ENCODE data around the gene SPTBN1. TPM values are rescaled to one million over a fixed set of nuclear protein-coding genes. Genes with fewer than 3 reads are reported as not detected.
"Not testable (repeated sequence)": the region's sequence is repeated elsewhere in the genome, so short reads cannot be mapped to it uniquely, and the experiment has no call there.

SPTBN1 gene
- total and polyA plus RNA-seq, 2 experiments from 2014 or later = 58.1 to 204 TPM

DNA sequence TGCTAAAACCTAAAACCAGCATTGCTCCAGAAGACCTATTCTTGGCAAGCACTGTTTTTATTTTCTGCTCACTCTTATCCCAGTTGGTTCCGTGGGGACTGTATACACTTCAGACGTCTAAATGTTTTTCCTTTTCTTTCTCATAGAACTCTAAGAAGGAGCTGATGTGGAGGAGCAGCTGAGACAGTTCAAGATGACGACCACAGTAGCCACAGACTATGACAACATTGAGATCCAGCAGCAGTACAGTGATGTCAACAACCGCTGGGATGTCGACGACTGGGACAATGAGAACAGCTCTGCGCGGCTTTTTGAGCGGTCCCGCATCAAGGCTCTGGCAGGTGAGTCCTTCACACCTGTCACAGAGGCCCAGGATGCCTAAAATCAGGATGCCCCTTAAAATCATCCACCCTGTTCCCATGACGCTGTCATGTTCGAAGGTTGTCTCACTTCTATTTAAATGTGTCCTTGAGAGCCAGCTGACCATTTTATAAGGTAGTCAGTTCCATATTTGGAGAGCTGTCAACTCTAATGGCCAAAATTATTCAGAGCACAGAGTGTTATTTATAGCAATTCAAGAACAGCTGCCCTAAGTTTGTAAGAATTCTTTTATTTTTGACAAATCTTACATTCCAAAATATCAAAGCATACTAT lies 70.2 kb downstream of the SPTBN1 start (continued):
- TF ChIP-seq, protein P1, sequence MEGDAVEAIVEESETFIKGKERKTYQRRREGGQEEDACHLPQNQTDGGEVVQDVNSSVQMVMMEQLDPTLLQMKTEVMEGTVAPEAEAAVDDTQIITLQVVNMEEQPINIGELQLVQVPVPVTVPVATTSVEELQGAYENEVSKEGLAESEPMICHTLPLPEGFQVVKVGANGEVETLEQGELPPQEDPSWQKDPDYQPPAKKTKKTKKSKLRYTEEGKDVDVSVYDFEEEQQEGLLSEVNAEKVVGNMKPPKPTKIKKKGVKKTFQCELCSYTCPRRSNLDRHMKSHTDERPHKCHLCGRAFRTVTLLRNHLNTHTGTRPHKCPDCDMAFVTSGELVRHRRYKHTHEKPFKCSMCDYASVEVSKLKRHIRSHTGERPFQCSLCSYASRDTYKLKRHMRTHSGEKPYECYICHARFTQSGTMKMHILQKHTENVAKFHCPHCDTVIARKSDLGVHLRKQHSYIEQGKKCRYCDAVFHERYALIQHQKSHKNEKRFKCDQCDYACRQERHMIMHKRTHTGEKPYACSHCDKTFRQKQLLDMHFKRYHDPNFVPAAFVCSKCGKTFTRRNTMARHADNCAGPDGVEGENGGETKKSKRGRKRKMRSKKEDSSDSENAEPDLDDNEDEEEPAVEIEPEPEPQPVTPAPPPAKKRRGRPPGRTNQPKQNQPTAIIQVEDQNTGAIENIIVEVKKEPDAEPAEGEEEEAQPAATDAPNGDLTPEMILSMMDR (conservative IDR thresholded peaks at IDR 0.05; ENCODE audit: low read depth in 2 of 2) = no peak
- TF ChIP-seq ZNF331 (CRISPR knock-in tag; IDR thresholded peaks at IDR 0.05; ENCODE audit: low read depth) (no peak), ZNF114 (CRISPR knock-in tag; IDR thresholded peaks at IDR 0.05) (no peak)

DNA sequence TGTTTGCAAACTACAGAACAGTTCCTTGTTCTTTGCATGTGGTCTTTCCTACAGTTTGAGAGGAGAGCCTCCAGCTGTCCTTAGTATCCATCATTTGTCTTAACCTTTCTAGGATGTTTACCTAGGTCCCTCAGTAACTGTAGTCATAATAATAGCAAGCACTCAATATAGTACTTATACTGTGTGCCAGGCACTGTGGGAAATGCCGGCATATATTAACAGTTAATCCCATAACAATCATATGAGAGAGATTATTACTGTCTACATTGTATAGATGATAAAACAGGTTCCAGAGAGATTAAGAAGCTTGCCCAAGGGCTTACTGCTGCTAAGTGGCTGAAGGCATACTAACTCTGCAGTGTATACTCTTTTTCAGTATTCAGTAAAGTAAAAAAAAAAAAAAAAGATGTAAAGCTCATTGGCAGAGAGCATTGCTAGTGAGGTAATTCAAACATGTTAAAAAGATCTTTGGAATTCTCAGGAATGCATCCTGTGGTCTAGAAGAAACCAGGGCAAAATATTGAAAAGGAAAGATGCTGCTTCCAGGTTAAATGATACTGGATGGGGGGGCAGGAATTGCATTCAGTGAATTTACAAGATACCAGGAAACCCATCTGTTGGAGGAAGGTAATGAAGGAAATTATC lies 72.3 kb downstream of the SPTBN1 start:
- Mint-ChIP-seq H3K9me3 (no peaks in the 10 kb centered on the region), H3K27ac (no peak overlapping the region), H3K36me3 (ENCODE audit: low read depth) (peaks cover 21% of the 10 kb centered on the region), H3K27me3 (ENCODE audit: insufficient read depth, low read depth, poor library complexity) (no peaks in the 10 kb centered on the region), H3K4me3 (no peak overlapping the region), H3K4me1 (peaks cover 9% of the 10 kb centered on the region)
- Histone ChIP-seq H2AFZ (no peak overlapping the region), H3K36me3 (ENCODE audit: insufficient read depth) (no peaks in the 10 kb centered on the region), H3K27ac (ENCODE audit: low read depth) (no peak overlapping the region), H3K27me3 (ENCODE audit: insufficient read depth) (no peaks in the 10 kb centered on the region), H3K4me2 (no peak overlapping the region), H3K4me3 (no peak overlapping the region), H3K79me2 (replicated peaks; ENCODE audit: insufficient read depth) (peaks cover 5% of the 10 kb centered on the region; the same call in 1 of the 2 replicates), H3K4me1 (ENCODE audit: insufficient read depth) (peaks cover 9% of the 10 kb centered on the region), H3K9me2 (ENCODE audit: insufficient read depth) (no peaks in the 10 kb centered on the region; the same call in 1 of the 2 replicates), H4K20me1 (replicated peaks; ENCODE audit: insufficient read depth) (no peaks in the 10 kb centered on the region; the same call in 1 of the 2 replicates), H3F3A (replicated peaks; ENCODE audit: low read depth) (no peaks in the 10 kb centered on the region)
- ATAC-seq (no peak), DNase-seq (ENCODE audit: low spot score) (no peak)
- TF ChIP-seq, protein P2, sequence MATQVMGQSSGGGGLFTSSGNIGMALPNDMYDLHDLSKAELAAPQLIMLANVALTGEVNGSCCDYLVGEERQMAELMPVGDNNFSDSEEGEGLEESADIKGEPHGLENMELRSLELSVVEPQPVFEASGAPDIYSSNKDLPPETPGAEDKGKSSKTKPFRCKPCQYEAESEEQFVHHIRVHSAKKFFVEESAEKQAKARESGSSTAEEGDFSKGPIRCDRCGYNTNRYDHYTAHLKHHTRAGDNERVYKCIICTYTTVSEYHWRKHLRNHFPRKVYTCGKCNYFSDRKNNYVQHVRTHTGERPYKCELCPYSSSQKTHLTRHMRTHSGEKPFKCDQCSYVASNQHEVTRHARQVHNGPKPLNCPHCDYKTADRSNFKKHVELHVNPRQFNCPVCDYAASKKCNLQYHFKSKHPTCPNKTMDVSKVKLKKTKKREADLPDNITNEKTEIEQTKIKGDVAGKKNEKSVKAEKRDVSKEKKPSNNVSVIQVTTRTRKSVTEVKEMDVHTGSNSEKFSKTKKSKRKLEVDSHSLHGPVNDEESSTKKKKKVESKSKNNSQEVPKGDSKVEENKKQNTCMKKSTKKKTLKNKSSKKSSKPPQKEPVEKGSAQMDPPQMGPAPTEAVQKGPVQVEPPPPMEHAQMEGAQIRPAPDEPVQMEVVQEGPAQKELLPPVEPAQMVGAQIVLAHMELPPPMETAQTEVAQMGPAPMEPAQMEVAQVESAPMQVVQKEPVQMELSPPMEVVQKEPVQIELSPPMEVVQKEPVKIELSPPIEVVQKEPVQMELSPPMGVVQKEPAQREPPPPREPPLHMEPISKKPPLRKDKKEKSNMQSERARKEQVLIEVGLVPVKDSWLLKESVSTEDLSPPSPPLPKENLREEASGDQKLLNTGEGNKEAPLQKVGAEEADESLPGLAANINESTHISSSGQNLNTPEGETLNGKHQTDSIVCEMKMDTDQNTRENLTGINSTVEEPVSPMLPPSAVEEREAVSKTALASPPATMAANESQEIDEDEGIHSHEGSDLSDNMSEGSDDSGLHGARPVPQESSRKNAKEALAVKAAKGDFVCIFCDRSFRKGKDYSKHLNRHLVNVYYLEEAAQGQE (IDR thresholded peaks at IDR 0.05; ENCODE audit: unreplicated experiment) = no peak
- TF ChIP-seq CREB1 (CRISPR knock-in tag; IDR thresholded peaks at IDR 0.05; ENCODE audit: low read depth) (no peak), EZH2 (IDR thresholded peaks at IDR 0.05; ENCODE audit: low read depth, unreplicated experiment) (no peak)
- TF ChIP-seq, protein P3, sequence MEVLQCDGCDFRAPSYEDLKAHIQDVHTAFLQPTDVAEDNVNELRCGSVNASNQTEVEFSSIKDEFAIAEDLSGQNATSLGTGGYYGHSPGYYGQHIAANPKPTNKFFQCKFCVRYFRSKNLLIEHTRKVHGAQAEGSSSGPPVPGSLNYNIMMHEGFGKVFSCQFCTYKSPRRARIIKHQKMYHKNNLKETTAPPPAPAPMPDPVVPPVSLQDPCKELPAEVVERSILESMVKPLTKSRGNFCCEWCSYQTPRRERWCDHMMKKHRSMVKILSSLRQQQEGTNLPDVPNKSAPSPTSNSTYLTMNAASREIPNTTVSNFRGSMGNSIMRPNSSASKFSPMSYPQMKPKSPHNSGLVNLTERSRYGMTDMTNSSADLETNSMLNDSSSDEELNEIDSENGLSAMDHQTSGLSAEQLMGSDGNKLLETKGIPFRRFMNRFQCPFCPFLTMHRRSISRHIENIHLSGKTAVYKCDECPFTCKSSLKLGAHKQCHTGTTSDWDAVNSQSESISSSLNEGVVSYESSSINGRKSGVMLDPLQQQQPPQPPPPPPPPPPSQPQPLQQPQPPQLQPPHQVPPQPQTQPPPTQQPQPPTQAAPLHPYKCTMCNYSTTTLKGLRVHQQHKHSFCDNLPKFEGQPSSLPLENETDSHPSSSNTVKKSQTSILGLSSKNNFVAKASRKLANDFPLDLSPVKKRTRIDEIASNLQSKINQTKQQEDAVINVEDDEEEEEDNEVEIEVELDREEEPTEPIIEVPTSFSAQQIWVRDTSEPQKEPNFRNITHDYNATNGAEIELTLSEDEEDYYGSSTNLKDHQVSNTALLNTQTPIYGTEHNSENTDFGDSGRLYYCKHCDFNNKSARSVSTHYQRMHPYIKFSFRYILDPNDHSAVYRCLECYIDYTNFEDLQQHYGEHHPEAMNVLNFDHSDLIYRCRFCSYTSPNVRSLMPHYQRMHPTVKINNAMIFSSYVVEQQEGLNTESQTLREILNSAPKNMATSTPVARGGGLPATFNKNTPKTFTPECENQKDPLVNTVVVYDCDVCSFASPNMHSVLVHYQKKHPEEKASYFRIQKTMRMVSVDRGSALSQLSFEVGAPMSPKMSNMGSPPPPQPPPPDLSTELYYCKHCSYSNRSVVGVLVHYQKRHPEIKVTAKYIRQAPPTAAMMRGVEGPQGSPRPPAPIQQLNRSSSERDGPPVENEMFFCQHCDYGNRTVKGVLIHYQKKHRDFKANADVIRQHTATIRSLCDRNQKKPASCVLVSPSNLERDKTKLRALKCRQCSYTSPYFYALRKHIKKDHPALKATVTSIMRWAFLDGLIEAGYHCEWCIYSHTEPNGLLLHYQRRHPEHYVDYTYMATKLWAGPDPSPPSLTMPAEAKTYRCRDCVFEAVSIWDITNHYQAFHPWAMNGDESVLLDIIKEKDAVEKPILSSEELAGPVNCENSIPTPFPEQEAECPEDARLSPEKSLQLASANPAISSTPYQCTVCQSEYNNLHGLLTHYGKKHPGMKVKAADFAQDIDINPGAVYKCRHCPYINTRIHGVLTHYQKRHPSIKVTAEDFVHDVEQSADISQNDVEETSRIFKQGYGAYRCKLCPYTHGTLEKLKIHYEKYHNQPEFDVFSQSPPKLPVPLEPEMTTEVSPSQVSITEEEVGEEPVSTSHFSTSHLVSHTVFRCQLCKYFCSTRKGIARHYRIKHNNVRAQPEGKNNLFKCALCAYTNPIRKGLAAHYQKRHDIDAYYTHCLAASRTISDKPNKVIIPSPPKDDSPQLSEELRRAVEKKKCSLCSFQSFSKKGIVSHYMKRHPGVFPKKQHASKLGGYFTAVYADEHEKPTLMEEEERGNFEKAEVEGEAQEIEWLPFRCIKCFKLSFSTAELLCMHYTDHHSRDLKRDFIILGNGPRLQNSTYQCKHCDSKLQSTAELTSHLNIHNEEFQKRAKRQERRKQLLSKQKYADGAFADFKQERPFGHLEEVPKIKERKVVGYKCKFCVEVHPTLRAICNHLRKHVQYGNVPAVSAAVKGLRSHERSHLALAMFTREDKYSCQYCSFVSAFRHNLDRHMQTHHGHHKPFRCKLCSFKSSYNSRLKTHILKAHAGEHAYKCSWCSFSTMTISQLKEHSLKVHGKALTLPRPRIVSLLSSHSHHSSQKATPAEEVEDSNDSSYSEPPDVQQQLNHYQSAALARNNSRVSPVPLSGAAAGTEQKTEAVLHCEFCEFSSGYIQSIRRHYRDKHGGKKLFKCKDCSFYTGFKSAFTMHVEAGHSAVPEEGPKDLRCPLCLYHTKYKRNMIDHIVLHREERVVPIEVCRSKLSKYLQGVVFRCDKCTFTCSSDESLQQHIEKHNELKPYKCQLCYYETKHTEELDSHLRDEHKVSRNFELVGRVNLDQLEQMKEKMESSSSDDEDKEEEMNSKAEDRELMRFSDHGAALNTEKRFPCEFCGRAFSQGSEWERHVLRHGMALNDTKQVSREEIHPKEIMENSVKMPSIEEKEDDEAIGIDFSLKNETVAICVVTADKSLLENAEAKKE (CRISPR knock-in tag; IDR thresholded peaks at IDR 0.05) = no peak

DNA sequence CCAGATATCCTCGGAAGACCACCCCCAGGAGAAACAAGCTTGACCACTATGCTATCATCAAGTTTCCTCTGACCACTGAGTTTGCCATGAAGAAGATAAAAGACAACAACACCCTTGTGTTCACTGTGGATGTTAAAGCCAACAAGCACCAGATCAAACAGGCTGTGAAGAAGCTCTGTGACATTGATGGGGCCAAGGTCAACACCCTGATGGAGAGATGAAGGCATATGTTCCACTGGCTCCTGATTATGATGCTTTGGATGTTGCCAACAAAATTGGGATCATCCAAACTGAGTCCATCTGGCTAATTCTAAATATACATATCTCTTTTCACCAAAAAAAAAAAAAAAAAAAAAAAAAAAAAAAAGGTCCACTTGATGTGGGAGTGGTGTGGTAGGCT lies 73.4 kb downstream of the SPTBN1 start:
- H3K36me3 ChIP-seq (ENCODE audit: insufficient read depth); H3K27me3 Mint-ChIP-seq (ENCODE audit: insufficient read depth, low read depth, poor library complexity); H4K20me1 ChIP-seq (replicated peaks; ENCODE audit: insufficient read depth); ATAC-seq; H3K4me1 Mint-ChIP-seq; H3K9me3 Mint-ChIP-seq; H3K79me2 ChIP-seq (replicated peaks; ENCODE audit: insufficient read depth); DNase-seq (ENCODE audit: low spot score); H3K27ac ChIP-seq (ENCODE audit: low read depth); H3K4me3 ChIP-seq; H3K4me1 ChIP-seq (ENCODE audit: insufficient read depth); H3K27me3 ChIP-seq (ENCODE audit: insufficient read depth); H3K27ac Mint-ChIP-seq; H3K4me3 Mint-ChIP-seq; H2AFZ ChIP-seq; H3K4me2 ChIP-seq; H3K9me2 ChIP-seq (ENCODE audit: insufficient read depth); H3F3A ChIP-seq (replicated peaks; ENCODE audit: low read depth): not testable (repeated sequence)
- H3K36me3 Mint-ChIP-seq (ENCODE audit: low read depth) = peaks cover 21% of the 10 kb centered on the region

All from GM23338 (cell line).